ENCODE data around the gene LIMS2.

LIMS2 gene

DNA sequence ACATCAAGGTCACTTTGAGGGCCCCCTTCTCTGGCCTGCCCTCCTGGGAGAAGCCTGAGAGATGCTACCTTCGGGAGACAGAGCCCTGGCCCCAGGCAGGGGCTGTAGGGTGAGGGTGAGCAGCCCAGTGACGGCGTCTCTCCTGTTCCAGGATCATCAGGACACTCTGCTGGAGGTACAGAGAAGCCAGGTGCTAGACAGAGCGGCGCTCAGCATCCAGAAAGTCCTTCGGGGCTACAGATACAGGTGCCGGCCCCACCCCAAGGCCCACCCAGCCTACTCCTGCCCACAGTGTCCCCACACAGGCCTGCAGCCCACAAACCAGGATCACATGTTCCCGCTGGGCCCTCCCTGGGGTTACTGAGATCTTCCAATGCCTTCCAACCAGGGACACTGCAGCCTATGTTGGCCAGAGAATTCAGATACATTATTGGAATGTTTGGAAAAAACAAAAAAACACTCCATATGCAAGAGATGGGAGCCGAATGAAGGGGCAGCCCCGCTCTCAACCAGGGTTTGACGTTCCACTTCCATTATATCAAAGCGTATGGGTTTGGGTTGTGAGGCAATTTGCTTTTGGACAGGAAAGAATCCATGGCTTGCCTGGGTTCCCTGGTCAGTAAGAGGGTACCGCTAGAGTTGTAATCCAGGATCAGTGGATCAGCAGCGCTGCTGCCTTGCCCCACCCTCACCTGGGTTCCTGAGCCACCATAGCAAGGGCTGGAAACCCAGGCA, 78.9 kb downstream of the LIMS2 start:
- DNase-seq = no peak

DNA sequence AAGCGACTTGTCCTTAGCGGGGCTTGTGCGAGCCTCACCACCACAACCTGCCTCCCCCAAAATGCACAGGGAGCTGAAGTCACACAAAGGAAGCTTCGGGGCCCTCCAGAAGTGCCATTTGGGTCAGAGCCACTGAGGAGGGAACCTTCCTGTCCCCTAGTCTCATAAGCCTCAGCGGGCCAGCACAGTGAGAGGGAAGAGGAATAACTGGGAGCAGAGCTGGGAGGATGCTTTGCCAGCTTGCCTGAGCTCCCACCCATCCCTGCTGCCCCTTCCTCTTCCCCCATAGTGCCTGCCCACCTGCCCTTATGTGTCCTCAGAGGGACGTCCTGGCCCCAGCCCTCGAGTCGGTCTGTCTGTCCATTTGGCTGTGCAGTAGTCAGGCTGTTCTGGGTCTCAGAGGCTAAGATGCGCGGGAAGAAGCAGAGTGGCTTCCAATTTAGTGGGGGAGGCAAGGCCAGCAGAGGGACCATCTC, 81.2 kb downstream of the LIMS2 start:
- no peak for DNase-seq

DNA sequence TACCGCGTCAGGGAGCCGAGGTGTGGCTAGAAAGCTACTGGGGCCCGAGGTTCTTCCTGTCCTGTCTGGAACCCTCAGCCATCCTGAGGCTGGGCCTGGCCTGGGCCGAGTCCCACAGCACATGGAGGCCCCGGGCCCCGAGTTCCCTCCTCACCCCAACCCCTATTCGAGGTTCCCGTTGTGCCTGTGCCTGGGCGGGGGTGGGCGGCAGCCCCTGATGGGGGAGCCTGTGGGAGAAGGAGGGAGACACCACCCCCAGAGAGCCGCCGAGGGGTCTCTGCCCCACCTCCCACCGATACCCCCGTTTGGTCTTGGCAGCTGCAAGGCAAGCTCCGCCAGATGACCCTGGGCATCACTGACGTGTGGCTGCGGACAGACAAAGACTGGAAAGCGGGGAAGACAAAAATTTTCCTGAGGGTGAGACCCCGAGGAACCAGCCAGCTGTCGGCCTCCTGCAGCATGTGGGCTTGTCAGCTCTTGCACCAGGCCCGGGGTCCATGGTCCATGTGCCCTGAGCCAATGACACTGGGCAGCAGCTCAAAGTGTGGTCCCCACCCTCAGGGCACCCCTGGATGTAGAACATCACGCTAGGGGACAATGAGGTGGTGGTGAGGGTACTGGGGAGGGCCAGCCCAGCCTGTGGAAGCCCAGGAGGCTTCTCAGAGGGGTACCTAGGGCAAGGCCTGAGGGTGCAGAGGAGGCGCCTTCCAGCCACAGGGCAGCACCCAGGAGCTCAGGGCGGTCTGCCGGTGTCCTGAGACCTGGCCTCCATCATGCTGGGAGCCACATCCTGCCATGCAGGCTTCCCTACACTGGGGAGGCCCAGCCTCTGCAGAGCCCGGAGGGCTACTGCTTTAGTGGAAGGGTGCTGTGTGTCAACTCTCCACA, 81.9 kb downstream of the LIMS2 start:
- no peak for DNase-seq

DNA sequence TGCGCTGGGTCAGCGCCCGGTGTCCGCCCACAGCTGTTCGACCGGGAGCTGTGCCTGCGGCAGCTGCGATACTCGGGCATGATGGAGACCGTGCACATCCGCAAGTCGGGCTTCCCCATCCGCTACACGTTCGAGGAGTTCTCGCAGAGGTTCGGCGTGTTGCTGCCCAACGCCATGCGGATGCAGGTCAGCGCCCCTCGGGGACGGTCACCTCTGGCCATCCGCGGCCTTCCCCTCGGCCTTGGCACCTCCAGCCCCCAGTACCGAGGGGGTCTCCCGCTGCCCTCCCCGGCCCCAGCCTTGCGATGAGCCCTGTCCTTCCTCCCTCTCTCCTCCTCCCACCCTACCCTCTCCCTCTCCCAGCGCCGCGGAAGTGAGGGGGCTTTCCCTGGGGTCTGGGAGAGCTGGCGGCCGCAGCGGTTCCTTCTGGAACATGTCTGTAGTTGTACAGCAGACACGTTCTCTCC, 82.5 kb downstream of the LIMS2 start:
- DNase-seq = no peak

DNA sequence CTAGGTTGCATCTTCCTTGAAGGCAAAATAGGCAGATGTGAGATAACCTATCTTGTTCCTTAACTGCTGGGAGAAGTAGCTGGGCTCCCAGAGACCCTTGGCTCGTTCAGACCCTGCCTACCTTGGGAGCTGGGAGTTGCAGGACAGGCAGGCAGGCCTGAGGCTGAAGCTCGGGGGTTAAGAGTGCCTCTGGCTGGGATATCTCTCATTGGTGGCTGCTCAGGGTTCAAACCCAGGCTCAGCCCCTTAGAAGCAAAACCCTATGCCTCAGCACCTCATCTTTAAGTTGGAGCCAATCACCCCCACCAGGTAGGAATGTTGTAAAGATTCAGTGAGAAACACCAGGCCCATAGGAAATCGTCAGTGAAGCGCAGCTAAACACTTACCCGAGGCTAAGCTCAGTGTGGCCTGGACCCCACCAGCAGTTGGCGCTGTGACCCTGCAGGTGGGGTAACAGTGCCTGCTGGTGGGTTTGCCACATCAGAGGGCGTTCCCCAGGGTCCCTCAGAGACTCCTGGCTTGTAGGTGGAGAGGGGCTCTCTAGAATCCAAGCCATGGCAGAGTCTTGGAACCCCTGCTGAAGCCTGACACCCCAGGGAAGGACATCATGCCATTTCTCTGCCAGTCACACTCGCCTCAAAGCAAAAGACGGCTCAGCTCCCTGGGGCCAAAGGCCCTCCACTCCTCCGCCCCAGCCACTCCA, 84.0 kb downstream of the LIMS2 start:
- peak; percentile 17 for DNase-seq

DNA sequence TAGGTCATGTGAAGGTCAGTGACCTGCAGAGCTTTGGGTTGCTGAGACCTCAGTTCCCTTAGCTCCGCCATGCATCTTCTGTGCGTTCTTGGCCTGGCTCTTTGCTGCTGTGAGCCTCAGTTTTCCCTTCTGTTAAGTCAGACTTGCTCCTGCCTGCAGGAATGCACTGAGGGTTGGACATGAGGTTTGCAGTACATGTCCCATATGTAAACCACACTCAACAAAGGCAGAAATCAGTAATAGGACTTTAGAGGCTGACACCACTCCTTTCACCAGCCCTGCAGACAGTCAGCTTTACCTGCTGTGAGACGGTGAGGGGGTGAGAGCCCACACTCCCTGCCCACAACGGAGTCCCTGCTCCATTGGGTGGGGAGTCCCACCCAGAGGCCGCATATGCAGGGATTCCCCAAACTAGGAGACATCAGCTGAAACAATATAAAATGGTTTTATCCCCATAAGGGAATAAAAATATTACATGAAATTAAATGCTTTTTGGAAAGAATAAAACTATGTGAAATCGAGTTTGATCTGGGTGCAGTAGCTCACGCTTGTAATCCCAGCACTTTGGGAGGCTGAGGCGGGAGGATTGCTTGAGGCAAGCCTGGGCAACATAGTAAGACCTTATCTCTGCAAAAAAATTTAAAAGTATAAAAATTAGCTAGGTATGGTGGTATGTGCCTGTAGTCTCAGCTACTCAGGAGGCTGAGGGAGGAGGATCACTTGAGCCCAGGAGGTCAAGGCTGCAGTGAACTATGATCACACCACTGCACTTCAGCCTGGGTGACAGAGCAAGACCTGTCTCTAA, 84.7 kb downstream of the LIMS2 start:
- DNase-seq = no peak

DNA sequence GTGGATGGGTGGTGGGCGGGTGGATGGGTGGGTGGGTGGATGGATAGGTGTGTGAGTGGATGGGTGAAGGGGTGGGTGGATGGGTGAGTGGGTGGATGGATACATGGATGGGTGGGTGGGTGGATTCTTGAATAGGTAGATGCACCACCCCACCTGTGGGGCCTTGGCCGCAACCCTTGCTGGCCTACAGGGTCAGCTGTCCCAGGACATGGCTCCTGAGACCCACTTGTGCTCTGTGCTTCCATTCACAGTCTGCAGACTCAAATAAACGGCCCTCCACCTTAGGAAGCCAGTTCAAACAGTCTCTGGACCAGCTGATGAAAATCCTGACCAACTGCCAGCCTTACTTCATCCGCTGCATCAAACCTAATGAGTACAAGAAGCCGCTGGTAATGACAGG, 85.5 kb downstream of the LIMS2 start:
- DNase-seq = no peak

DNA sequence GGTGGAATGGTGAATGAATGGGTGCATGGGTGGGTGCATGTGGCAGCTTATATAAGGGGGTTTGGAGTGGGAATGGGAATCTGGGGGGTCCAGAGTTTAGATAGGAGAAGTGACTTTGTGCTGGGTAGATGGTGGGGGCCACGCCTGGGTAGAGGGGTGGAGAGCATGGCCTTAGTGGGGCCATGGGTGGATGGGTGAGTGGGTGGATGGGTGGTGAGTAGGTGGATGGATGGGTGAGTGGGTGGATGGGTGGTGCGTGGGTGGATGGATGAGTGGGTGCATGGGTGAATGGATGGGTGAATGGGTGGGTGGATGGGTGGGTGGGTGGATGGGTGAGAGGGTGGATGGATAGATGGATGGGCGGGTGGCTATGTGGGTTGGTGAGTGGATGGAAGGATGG, 86.0 kb downstream of the LIMS2 start:
- no peak for DNase-seq

Data from NCI-H2171 treated with DMSO at 0.1 percent for 48 hours (cell line).